DND-41 (cell line): Measurements from ENCODE around the gene PNCK.

Experiments used
- CTCF ChIP-seq: IDR thresholded peaks from 2 replicates; pipeline ENCODE4 v1.5.1; 2012; ENCODE audit warnings: borderline replicate concordance, low read length, moderate library complexity, mild to moderate bottlenecking; ENCODE audit not compliant: poor library complexity, severe bottlenecking; ENCODE audit errors: extremely low read depth
- EZH2 ChIP-seq: IDR thresholded peaks from 3 replicates; pipeline ENCODE4 v1.6.1; 2012; ENCODE audit warnings: borderline replicate concordance, low read depth, mild to moderate bottlenecking, moderate library complexity, low read length, inconsistent platforms; ENCODE audit not compliant: severe bottlenecking

GRCh38 chrX:153708415-153708814 is 34.8 kb upstream of the PNCK start:
- TF ChIP-seq CTCF (peak; percentile 52), EZH2 (no peak)
